GM13977 (cell line): ENCODE results near the gene THAP11.

ENCODE experiments used
- DNase-seq: peaks from one replicate; pipeline ENCODE4 v3.0.0; 2012; ENCODE audit warnings: low spot score
- in situ Hi-C: fragments of 300-500 bp; cut with MboI; formaldehyde crosslinking; loops from one replicate; pipeline ENCODE4 v1.12.0; 2022; ENCODE audit warnings: low sequenced_read_pairs, low pct_unique_long_range_greater_than_20kb, mixed read lengths, inconsistent platforms; ENCODE audit not compliant: unreplicated experiment
- TF ChIP-seq, protein P1 (sequence below): IDR thresholded peaks from 2 replicates; pipeline ENCODE4 v1.5.1; 2012; ENCODE audit warnings: mild to moderate bottlenecking, control low read depth; ENCODE audit not compliant: insufficient read depth; ENCODE audit errors: extremely low read depth, missing control alignments

Gene THAP11

DNA sequence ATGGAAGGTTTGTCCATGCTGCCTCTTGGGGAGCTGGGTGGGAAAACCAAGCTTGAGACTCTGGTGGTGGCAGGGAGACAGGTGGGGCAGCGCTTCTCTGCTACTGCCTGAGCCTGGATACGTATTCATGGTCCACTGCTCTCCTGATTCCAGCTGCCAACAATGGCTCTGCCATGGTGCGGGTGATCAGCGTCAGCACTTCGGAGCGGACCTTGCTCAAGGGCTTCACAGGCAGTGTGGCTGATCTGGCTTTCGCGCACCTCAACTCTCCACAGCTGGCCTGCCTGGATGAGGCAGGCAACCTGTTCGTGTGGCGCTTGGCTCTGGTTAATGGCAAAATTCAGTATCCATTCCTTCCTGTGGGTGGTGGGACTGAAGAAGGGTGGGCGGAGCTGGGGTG, 34.9 kb downstream of the THAP11 start:
- no peak for DNase-seq
- in situ Hi-C loops: no loop called here
- TF ChIP-seq, protein P1, sequence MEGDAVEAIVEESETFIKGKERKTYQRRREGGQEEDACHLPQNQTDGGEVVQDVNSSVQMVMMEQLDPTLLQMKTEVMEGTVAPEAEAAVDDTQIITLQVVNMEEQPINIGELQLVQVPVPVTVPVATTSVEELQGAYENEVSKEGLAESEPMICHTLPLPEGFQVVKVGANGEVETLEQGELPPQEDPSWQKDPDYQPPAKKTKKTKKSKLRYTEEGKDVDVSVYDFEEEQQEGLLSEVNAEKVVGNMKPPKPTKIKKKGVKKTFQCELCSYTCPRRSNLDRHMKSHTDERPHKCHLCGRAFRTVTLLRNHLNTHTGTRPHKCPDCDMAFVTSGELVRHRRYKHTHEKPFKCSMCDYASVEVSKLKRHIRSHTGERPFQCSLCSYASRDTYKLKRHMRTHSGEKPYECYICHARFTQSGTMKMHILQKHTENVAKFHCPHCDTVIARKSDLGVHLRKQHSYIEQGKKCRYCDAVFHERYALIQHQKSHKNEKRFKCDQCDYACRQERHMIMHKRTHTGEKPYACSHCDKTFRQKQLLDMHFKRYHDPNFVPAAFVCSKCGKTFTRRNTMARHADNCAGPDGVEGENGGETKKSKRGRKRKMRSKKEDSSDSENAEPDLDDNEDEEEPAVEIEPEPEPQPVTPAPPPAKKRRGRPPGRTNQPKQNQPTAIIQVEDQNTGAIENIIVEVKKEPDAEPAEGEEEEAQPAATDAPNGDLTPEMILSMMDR: no peak

DNA sequence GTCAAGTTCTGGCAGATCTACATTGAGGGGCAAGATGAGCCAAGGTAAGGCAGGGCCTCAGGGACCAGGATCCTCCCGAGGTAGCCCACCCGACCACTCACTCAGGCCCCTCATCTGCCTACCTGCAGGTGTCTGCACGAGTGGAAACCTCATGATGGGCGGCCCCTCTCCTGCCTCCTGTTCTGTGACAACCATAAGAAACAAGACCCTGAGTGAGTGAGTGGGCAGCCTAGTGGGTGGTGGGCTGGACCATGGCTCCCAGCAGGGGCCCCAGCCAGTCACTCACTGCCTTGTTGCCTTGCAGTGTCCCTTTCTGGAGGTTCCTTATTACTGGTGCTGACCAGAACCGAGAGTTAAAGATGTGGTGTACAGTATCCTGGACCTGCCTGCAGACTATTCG, 36.1 kb downstream of the THAP11 start:
- TF ChIP-seq, protein P1: no peak
- in situ Hi-C loops: no loop called here
- DNase-seq: no peak

GRCh38 chr16:67878846-67879245, 36.7 kb downstream of the THAP11 start:
- in situ Hi-C loops: no loop called here
- no peak for DNase-seq

GRCh38 chr16:67879462-67879861, 37.3 kb downstream of the THAP11 start:
- DNase-seq: no peak
- TF ChIP-seq, protein P1: no peak
- in situ Hi-C loops: no loop called here

More at GRCh38 chr16:67878846-67879245, 36.7 kb downstream of the THAP11 start:
- TF ChIP-seq, protein P1: no peak

- TF ChIP-seq, protein P1: no peak
- in situ Hi-C loops: no loop called here
- DNase-seq: no peak
Measured at GRCh38 chr16:67879936-67880335, 37.8 kb downstream of the THAP11 start.

- TF ChIP-seq, protein P1: no peak
- DNase-seq: no peak
- in situ Hi-C loops: no loop called here
Measured at GRCh38 chr16:67880584-67880983, 38.5 kb downstream of the THAP11 start.
